ENCODE results near the gene GRID2.

- TF ChIP-seq EZH2phosphoT487 (IDR thresholded peaks at IDR 0.05; ENCODE audit: borderline replicate concordance, low read depth) (no peak), MAX (IDR thresholded peaks at IDR 0.05; ENCODE audit: low read depth) (no peak), CTCF (IDR thresholded peaks at IDR 0.05) (no peak), NFIC (IDR thresholded peaks at IDR 0.05; ENCODE audit: borderline replicate concordance) (no peak), USF2 (IDR thresholded peaks at IDR 0.05; ENCODE audit: borderline replicate concordance, low read depth, low read length) (no peak), POLR2AphosphoS5 (IDR thresholded peaks at IDR 0.05; ENCODE audit: low read depth, low read length) (no peak), IRF3 (IDR thresholded peaks at IDR 0.05; ENCODE audit: low read depth, low read length) (no peak), CHD2 (IDR thresholded peaks at IDR 0.05; ENCODE audit: low read length, partially characterized antibody) (no peak)
Measured at GRCh38 chr4:93080316-93080715, 776.5 kb downstream of the GRID2 start.

Measured in SK-N-SH (cell line).